HCT116 (cell line): Measurements from ENCODE around the gene RPH3AL.
"Not testable (repeated sequence)": the region's sequence is repeated elsewhere in the genome, so short reads cannot be mapped to it uniquely, and the experiment has no call there.

Source experiments
- CTCF ChIP-seq, 3 experiments: fragments of 200-600 bp in 1 of 3; sonication (generic) in 1 of 3; IDR thresholded peaks in 2 of 3; conservative IDR thresholded peaks in 1 of 3; 2 replicates each; pipeline ENCODE4 v1.5.1; 2012 to 2017; ENCODE audit warnings: low read depth in 2 of 3, low read length in 2 of 3, antibody characterized with exemption in 1 of 3, borderline replicate concordance in 1 of 3, control low read depth in 1 of 3, mild to moderate bottlenecking in 1 of 3, mixed read lengths in 1 of 3, mixed run types in 1 of 3, moderate library complexity in 1 of 3; ENCODE audit not compliant: insufficient read depth in 1 of 3
- MAX ChIP-seq: IDR thresholded peaks from 2 replicates; pipeline ENCODE4 v1.6.1; 2012
- POLR2A ChIP-seq: IDR thresholded peaks from 2 replicates; pipeline ENCODE4 v1.7.0; 2011; ENCODE audit warnings: borderline replicate concordance; ENCODE audit not compliant: insufficient read depth, insufficient read length; ENCODE audit errors: extremely low read depth
- POLR2AphosphoS5 ChIP-seq: IDR thresholded peaks from 2 replicates; pipeline ENCODE4 v1.6.1; 2011; ENCODE audit warnings: mild to moderate bottlenecking, low read depth, low read length, moderate library complexity

GRCh38 chr17:317070-317469 lies 35.5 kb downstream of the RPH3AL start:
- not testable (repeated sequence) for TF ChIP-seq MAX; POLR2A; POLR2AphosphoS5; CTCF (IDR thresholded peaks at IDR 0.05 in 2 of 3, conservative IDR thresholded peaks at IDR 0.05 in 1 of 3; ENCODE audit: borderline replicate concordance in 1 of 3, insufficient read depth in 1 of 3, low read depth in 2 of 3, low read length in 2 of 3)
